Heart left ventricle (tissue), 16 donors: ENCODE data around the gene RGS17. TPM values are rescaled to one million over a fixed set of nuclear protein-coding genes. Genes with fewer than 3 reads are reported as not detected.

ENCODE experiments used
- ATAC-seq, 4 donors: fragments of 200-7000 bp; cut with Tn5 transposase; one replicate each; pipeline ENCODE4 v1.9.1; 2020 to 2022; ENCODE audit warnings: moderate library complexity in 4 of 4, mild to moderate bottlenecking in 3 of 4, moderate number of reproducible peaks in 1 of 4
- DNase-seq, 5 donors: peaks; one replicate each; pipeline ENCODE4 v3.0.0-alpha.2; 2020
- H3K27ac ChIP-seq, 12 donors: fragments of 200-600 bp; sonication (generic) in 4 of 12; one replicate each; pipeline versions ENCODE4 v1.5.0 to v1.8.0; 2016 to 2022; ENCODE audit warnings: mild to moderate bottlenecking in 2 of 12
- H3K27me3 ChIP-seq, 9 donors: fragments of 200-600 bp; sonication (generic) in 2 of 9; one replicate each; pipeline versions ENCODE4 v1.5.1 to v1.8.0; 2016 to 2022; ENCODE audit warnings: mild to moderate bottlenecking in 3 of 9
- H3K36me3 ChIP-seq, 9 donors: fragments of 200-600 bp; sonication (generic) in 2 of 9; one replicate each; pipeline versions ENCODE4 v1.5.0 to v1.8.0; 2018 to 2022; ENCODE audit warnings: mild to moderate bottlenecking in 2 of 9
- H3K4me1 ChIP-seq, 12 donors: fragments of 200-600 bp; sonication (generic) in 4 of 12; one replicate each; pipeline versions ENCODE4 v1.5.0 to v1.8.0; 2016 to 2022; ENCODE audit warnings: mild to moderate bottlenecking in 3 of 12
- H3K4me3 ChIP-seq, 12 donors: fragments of 200-600 bp; sonication (generic) in 4 of 12; one replicate each; pipeline versions ENCODE4 v1.5.0 to v1.8.0; 2017 to 2022; ENCODE audit warnings: mild to moderate bottlenecking in 9 of 12, moderate library complexity in 4 of 12
- H3K9me3 ChIP-seq, 12 donors: fragments of 200-600 bp; sonication (generic) in 4 of 12; one replicate each; pipeline versions ENCODE4 v1.5.0 to v1.8.0; 2016 to 2022; ENCODE audit warnings: mild to moderate bottlenecking in 1 of 12
- CTCF ChIP-seq, 12 donors: fragments of 200-600 bp; sonication (generic) in 4 of 12; IDR thresholded peaks; one replicate each; pipeline versions ENCODE4 v1.5.0 to v1.8.0; 2018 to 2022; ENCODE audit warnings: antibody characterized with exemption in 12 of 12, mild to moderate bottlenecking in 5 of 12
- POLR2A ChIP-seq, 2 donors: fragments of 450-650 bp; IDR thresholded peaks; one replicate each; pipeline ENCODE4 v1.6.1; 2017; ENCODE audit warnings: antibody characterized with exemption in 2 of 2, mild to moderate bottlenecking in 2 of 2, moderate library complexity in 2 of 2
- WGBS, 4 donors: extraction: QIAGEN DNeasy Blood & Tissue Kit in 2 of 4; methylation state at CpG; one replicate each; pipeline versions ENCODE4 v1.1.5 to v1.1.7; 2013 to 2018; 5-methylcytosine and 5-hydroxymethylcytosine counted together
- intact Hi-C, 10 donors: fragments of 100-400 bp; cut with DNase I; formaldehyde crosslinking; loops; one replicate each; pipeline versions ENCODE4 v1.11.1 to v1.14.2; 2022
- long read RNA-seq, 3 donors: library from polyadenylated mRNA; unstranded; transcript quantifications; one replicate each; pipeline ENCODE4 v2.0.0, GENCODE V29; 2020 to 2021
- polyA plus RNA-seq, 2 donors: library from polyadenylated mRNA; stranded (reverse); fragments of 200-250 nt; gene quantifications; one replicate each; pipeline ENCODE4 v1.2.3, GENCODE V29; 2013
- total RNA-seq, 9 donors: library from RNA; depleted of rRNA in 2 of 9; stranded (reverse); fragments of >200 nt in 2 of 9; fragmentation: NEBNext Ultra II Directional in 3 of 9; extraction: Animal tissue kit (Norgen Biotek cat#: 25700) in 3 of 9; gene quantifications; one replicate each; pipeline versions ENCODE4 v1.1.0 to v1.2.4, GENCODE V29; 2016 to 2023
- donor health status: ischemic (EF 13 %, LVEDD 7.1; RV severe dilation, severe dysfunction).
- donor health status: healthy with polysubstance abuse.
- donor health status: DM: no; HTN: yes; CAD: no.
- donor health status: DM: no; HTN: no; CAD: no.
- donor health status: ischemic (EF 25% LVEDD 6.9; RV normal size, moderate dysfunction).
- donor health status: ischemic (EF 25% LVEDD 5.7; RV mildly dilated, moderate dysfunction).
- donor health status: healthy.
- donor health status: DM: yes; HTN: yes; CAD: no.
- donor health status: ischemic (EF 35%, LVEDD 5.7; RV mildly dilated, moderate dysfunction).
- donor health status: nonischemic (EF 11% LVEDD 7.7; RV severe dilation, severe dysfunction).
- donor health status: DM: yes; HTN: yes; CAD: no.
- donor health status: PGD.
- donor health status: ischemic (EF 29% LVEDD 5.4; RV normal size, mild dysfunction).
- donor health status: nonischemic (EF 23%, LVEDD 6.1; RV moderate dilation, normal function).

Gene RGS17
- total RNA-seq (under 1 TPM in 8 of 9 donors, not detected in 1; 0.02 to 0.53 (median 0.19) TPM), polyA plus RNA-seq (under 1 TPM; under 0.01 to 0.30 TPM)
- long read RNA-seq, donor 1, partial matches to known transcripts: 0 of 1 reads
- long read RNA-seq, donor 1, other reads (novel, unspliced or antisense): 1 of 1 reads
- long read RNA-seq, donor 2, partial matches to known transcripts: 0 of 1 reads
- long read RNA-seq, donor 2, other reads (novel, unspliced or antisense): 1 of 1 reads
- long read RNA-seq, donor 3: 0 reads

GRCh38 chr6:153131037-153131981 lies at the start of gene RGS17:
Gene RGS17 (minus strand): TSS chr6:153131282. CDS start chr6:153044018, 87,264 bp downstream.
- Histone ChIP-seq H3K27me3 (peaks cover 3 to 45% (median 19%) of the 10 kb centered on the region in 9 donors), H3K9me3 (no peaks in the 10 kb centered on the region), H3K4me3 (peak within 1 kb of the TSS; percentile 51 to 80 (median 60)), H3K4me1 (peaks cover 0 to 23% (median 12%) of the 10 kb centered on the region in 12 donors), H3K36me3 (no peaks in the 10 kb centered on the region), H3K27ac (peak within 1 kb of the TSS in 8 of 12 donors; percentile 50 to 76 (median 68))
- TF ChIP-seq POLR2A (IDR thresholded peaks at IDR 0.05): no peak
- no peak for TF ChIP-seq CTCF (IDR thresholded peaks at IDR 0.05)
- ATAC-seq: peak in 3 of 4 donors; percentile 72 to 89 (median 83)
- WGBS, 4 donors: 2 to 10% (median 3%) methylated on average over 18 to 89 of the region's 89 CpGs
- intact Hi-C loops: no loop called here
- peak; percentile 50 to 77 (median 60) for DNase-seq

- Histone ChIP-seq H3K27ac (no peak overlapping the region), H3K27me3 (no peaks in the 10 kb centered on the region), H3K36me3 (no peaks in the 10 kb centered on the region), H3K4me1 (no peaks in the 10 kb centered on the region), H3K9me3 (no peaks in the 10 kb centered on the region), H3K4me3 (no peak overlapping the region)
- TF ChIP-seq POLR2A (IDR thresholded peaks at IDR 0.05) (no peak), CTCF (IDR thresholded peaks at IDR 0.05) (no peak)
- ATAC-seq (no peak), DNase-seq (no peak)
- intact Hi-C loops: no loop called here
Measured at GRCh38 chr6:153172815-153173214, 41.7 kb upstream of the RGS17 start.

GRCh38 chr6:153170511-153170910 lies 39.4 kb upstream of the RGS17 start:
- 52 to 84% (median 68%) methylated on average over 3 of the region's 3 CpGs for WGBS, 4 donors
- no peaks in the 10 kb centered on the region for H3K27me3 ChIP-seq
- ATAC-seq (no peak), DNase-seq (no peak)
- no peak overlapping the region for H3K4me3 ChIP-seq
- no peaks in the 10 kb centered on the region for H3K36me3 ChIP-seq
- intact Hi-C loops: no loop called here
- no peaks in the 10 kb centered on the region for H3K9me3 ChIP-seq
- TF ChIP-seq CTCF (IDR thresholded peaks at IDR 0.05) (no peak), POLR2A (IDR thresholded peaks at IDR 0.05) (no peak)
- no peaks in the 10 kb centered on the region for H3K4me1 ChIP-seq
- H3K27ac ChIP-seq: no peak overlapping the region

GRCh38 chr6:153167907-153168306 lies 36.8 kb upstream of the RGS17 start:
- H3K27me3 ChIP-seq: no peaks in the 10 kb centered on the region

More at GRCh38 chr6:153167907-153168306, 36.8 kb upstream of the RGS17 start:
- DNase-seq: no peak
- Histone ChIP-seq H3K4me3 (no peak overlapping the region), H3K36me3 (no peaks in the 10 kb centered on the region), H3K27ac (peak overlapping the region in 1 of 12 donors; percentile 9), H3K4me1 (no peaks in the 10 kb centered on the region), H3K9me3 (no peaks in the 10 kb centered on the region)
- no peak for ATAC-seq
- 91 to 98% (median 98%) methylated on average over 1 of the region's 1 CpG for WGBS, 4 donors
- intact Hi-C loops: no loop called here
- TF ChIP-seq CTCF (IDR thresholded peaks at IDR 0.05) (no peak), POLR2A (IDR thresholded peaks at IDR 0.05) (no peak)
